ENCODE data around the gene CNTNAP2.

The CNTNAP2 gene

GRCh38 chr7:146635205-146636032, 518.8 kb downstream of the CNTNAP2 start:
- DNase-seq = no peak

- no peak for DNase-seq
Measured at GRCh38 chr7:146636033-146636356, 519.4 kb downstream of the CNTNAP2 start.

- DNase-seq = no peak
Measured at GRCh38 chr7:146636581-146636980, 520.0 kb downstream of the CNTNAP2 start.

DNA sequence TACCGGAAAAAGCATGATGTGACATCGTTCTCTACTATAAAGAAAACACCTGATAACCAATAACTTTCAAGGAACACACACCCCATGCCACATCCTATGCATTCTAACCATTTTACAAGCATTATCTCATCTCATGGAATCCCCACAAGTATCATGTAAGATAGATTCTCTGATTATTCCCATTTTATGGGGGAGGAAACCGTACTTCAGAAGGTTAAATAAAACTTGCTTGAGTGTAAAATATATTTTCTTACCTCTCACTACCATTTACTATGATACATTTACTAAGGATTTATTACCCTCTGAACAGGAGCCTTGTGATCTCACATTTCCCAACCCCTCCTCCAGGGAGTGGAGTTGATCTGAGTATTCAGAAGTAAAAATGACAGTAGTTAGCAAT, 522.7 kb downstream of the CNTNAP2 start:
- DNase-seq = no peak

GRCh38 chr7:146641491-146641890, 524.9 kb downstream of the CNTNAP2 start:
- no peak for DNase-seq

DNA sequence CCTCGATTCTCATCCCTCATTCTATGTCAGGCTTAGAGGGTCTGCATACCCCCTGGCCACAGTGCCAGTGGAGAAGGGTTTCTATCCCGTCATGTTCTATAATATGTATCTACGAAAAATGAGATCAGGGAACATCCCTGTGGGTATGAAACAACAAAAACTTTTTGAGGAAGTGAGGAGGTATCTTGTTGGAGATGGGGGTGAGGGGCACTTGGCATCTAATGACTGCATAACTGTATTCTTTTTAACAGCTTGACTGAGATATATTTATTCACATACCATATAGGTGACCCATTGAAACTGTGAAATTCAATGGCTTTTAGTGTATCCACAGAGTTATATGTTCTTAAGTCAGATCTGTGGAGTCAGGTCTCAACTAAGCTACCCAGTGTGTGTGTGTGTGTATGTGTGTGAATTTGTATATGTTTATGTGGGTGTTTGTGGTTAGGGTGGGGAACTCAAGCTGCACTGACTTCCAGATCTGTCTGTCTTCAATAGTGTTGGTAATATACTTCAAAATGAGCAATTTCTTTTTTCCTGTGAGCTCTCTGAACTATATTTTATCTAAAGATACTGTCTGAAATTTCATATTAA, 528.9 kb downstream of the CNTNAP2 start:
- no peak for DNase-seq

GRCh38 chr7:146647445-146647844, 530.8 kb downstream of the CNTNAP2 start:
- DNase-seq = no peak

- DNase-seq = no peak
Measured at GRCh38 chr7:146652176-146652575, 535.6 kb downstream of the CNTNAP2 start.

DNA sequence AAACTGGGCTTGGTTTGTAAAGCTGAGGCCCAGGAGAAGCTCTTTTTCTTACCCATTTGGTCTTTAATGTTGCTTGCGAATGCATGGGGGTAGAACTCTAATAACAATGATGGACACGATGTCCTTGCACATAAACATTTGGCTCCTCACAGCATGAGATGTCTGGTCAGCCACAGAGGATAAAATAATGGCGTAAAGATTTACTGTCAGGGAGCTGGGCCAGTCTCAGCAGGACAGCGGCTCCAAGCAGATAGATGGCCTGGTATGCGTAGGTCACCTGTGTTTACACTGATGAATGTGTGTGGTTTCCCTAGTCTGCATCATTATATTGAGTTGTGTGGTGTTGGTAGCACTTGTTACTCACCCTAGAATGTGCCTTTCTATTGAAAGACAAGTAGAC, 537.4 kb downstream of the CNTNAP2 start:
- DNase-seq = no peak

- DNase-seq = no peak
Measured at GRCh38 chr7:146655928-146656797, 539.6 kb downstream of the CNTNAP2 start.

DNA sequence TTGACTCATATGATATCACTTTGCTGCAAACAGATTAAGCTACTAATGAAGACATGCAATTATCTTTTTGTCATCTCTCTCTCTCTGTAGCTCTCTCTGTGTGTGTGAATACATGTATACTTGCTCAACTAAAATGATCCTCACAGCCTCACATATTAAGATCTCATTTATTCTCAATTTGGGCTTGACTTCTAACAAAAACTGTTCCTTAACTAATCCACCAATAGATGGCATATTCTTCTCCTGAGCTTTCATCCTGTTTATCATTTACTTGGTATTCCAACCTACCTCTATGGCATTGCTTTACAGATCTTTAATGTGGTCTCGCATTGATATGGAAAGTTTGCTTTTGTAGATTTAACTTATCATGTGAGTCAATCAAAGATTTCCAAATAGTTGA, 540.4 kb downstream of the CNTNAP2 start:
- DNase-seq = no peak

- no peak for DNase-seq
Measured at GRCh38 chr7:146658604-146659003, 542.0 kb downstream of the CNTNAP2 start.

GRCh38 chr7:146659732-146660131, 543.1 kb downstream of the CNTNAP2 start:
- DNase-seq = no peak

DNA sequence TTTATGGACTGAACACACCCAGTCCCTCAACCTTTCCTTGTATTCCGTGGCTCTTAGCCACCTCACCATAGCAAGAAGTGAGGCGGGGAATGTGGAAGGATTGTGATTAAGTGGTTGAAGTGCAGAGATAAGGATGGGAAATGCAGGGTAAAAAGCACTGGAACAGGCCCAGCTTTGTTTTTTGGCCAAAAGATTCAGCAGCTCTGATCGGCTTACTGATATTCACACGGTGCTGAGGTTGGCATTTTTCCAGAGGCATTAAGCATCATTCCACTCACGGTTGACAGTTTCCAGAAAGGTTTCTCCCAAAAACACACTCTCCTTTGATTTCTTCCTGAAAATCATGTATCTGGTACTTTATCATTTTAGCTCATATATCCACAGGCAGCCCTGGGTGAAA, 544.2 kb downstream of the CNTNAP2 start:
- no peak for DNase-seq

DNA sequence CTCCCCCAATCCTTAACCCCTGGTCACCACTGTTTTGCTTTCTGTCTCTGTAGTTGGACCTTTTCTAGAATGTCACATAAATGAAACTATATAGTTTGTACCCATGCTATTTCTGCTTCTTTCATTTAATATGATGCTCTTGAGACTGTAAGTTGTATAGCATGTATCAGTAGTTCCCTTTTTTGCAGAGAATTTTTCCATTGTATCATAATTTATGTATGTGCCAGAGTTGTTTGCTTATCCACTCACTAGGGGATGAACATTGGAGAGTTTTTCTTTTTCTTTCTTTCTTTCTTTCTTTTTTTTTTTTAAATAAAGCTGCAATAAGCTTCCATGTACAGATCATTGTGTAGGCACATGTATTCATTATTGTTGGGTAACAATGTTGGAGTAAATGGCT, 544.8 kb downstream of the CNTNAP2 start:
- no peak for DNase-seq

GRCh38 chr7:146661929-146662328, 545.3 kb downstream of the CNTNAP2 start:
- no peak for DNase-seq

DNA sequence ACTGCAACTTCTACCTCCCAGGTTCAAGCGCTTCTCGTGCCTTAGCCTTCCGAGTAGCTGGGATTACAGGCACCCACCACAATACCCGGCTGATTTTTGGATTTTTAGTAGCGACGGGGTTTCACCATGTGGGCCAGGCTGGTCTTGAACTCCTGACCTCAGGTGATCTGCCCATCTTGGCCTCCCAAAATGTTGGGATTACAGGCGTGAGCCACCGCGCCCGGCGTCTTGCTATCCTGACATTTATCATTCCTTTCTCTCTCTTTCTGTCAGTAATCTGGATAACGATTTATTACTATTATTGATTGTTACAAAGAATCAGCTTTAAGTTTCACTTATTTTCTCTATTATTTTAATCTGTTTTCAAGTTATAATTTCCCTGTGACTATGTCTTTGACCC, 548.4 kb downstream of the CNTNAP2 start:
- no peak for DNase-seq

DNA sequence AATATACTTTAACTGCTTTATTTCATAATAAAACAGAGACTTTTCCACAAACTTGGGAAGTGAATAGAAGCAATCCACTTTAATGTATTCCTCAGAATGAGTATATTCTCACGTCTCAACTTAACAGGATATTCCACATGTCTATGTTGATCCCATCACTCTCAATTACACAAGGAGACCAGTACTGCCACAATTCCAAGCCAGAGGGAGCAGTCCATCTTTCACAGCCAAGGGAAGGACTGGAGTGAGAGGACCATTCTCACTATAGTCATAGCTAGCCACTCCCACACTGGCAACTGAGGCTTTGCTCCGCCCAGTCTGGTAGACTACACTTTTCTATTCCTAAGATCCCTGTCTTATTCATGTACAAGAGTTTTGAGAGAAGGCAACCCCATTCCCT, 553.9 kb downstream of the CNTNAP2 start:
- DNase-seq = no peak

DNA sequence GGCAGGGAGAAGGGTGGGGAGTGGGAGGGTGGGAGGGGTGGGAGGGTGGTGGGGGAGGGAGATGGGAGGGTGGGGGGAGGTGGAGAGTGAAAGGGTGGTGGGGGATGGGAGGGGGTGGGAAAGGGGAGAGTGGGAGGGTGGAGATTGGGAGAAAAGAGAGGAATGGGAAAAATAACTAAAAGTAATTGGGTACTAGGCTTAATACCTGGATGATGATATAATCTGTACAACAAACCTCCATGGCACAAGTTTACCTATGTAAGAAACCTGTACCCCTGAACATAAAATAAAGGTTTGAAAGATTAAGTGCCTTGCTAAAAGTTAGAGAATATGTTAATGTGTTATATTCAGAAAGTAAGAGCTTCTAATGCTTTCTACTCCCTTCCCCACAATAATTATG, 564.9 kb downstream of the CNTNAP2 start:
- DNase-seq = no peak

DNA sequence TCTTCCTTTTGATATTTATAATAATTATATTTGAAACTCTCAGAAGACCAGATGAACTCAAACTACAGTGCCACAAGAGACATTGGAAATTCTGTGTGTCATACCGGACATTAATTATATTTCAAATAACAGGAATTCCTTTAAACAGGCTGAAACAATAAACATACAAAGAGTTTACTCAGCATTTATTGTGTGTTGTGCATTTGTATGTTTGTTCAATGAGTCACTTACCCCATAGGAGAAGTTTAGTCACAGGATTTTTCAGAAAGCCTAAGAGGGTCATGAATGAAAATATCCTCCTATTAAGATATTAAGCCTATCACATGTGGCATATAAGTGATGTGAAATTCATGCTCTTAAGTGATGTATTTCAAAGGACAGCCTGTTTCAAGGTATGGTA, 566.8 kb downstream of the CNTNAP2 start:
- DNase-seq = no peak

GRCh38 chr7:146690987-146691386, 574.4 kb downstream of the CNTNAP2 start:
- DNase-seq = no peak

DNA sequence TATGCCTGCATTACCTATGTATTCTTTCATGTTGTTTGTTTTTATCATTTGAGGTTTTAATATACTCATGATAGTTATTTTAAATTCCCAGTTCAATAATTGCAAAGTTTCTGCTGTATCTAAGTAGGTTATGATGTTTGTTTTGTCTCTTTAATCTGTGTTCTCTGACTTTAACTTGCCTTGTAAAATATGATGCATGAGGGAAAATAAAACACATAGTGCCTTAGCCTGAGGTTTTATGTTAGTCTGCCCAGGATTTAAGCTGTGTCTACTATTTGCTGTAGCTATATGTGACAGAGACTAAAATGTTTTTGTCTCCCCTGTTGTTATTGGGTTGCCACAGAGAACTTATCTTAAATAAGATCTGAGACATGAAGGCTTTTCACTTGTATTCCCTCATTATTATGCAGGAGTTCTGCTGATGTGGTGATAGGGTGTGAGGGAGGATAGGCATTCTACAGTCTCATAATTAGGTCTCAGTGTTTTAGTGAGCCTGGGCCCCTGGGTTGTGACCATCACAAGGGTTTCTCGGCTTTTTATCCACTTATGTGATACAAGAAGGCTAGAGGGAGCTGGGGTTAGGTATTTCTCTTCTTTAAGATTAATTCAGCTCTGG, 582.5 kb downstream of the CNTNAP2 start:
- no peak for DNase-seq

- DNase-seq = no peak
Measured at GRCh38 chr7:146700015-146700560, 583.5 kb downstream of the CNTNAP2 start.

Measured in hippocampal formation (tissue), 2 donors.